Measurements from ENCODE around the gene C11orf21. TPM values are rescaled to one million over a fixed set of nuclear protein-coding genes. Genes with fewer than 3 reads are reported as not detected.

Gene C11orf21
- total and polyA plus RNA-seq, 9 of the 15 experiments (the other 6 are each of a cell fraction or from before 2014, with no cell fraction given), result 0.10 to 2.6 (median 2.0) TPM

GRCh38 chr11:2265854-2266585 lies 35.7 kb downstream of the C11orf21 start:
- in situ Hi-C loops (cut with MboI) (no loop called here), intact Hi-C loops (cut with micrococcal nuclease) (no loop called here)
- ATAC-seq (no peak), FAIRE-seq (no peak), DNase-seq (ENCODE audit: extremely low read depth in 1 of 4, low spot score in 3 of 4) (peak in 1 of 4 experiments; percentile 7)
- Histone ChIP-seq H3K9ac (ENCODE audit: insufficient read depth in 1 of 2, low read depth in 2 of 2, low read length in 2 of 2) (peak overlapping the region in 1 of 2 experiments; percentile 45; a peak in 1 of 4 replicates), H3K4me3 (no peak overlapping the region), H3K9me3 (replicated peaks; ENCODE audit: control insufficient read depth, insufficient read depth, low read depth, low read length) (no peaks in the 10 kb centered on the region), H3K36me3 (ENCODE audit: control insufficient read depth, insufficient read depth, low read length) (no peaks in the 10 kb centered on the region), H4K20me1 (replicated peaks; ENCODE audit: control insufficient read depth, insufficient read depth, low read length) (0 out of 2 replicates have a peak, but pooled peaks cover 6% of the 10 kb centered on the region), H3K4me2 (ENCODE audit: insufficient read depth, low read length) (no peak overlapping the region; the same call in 1 of the 2 replicates), H3K4me1 (replicated peaks in 1 of 2; ENCODE audit: control insufficient read depth in 2 of 2, insufficient read depth in 2 of 2, low read length in 2 of 2) (peaks cover 8 to 60% of the 10 kb centered on the region in 2 experiments; a peak in 4 of 5 replicates), H3K27me3 (ENCODE audit: control insufficient read depth in 2 of 2, insufficient read depth in 2 of 2, low read length in 2 of 2) (peaks cover 7 to 83% of the 10 kb centered on the region in 2 experiments; a peak in 3 of 5 replicates), H3K79me2 (ENCODE audit: control insufficient read depth, insufficient read depth, low read length) (no peaks in the 10 kb centered on the region), H3K27ac (ENCODE audit: extremely low read depth, low read depth, low read length) (no peak overlapping the region), H3K9me1 (ENCODE audit: control insufficient read depth, insufficient read depth, low read length) (no peaks in the 10 kb centered on the region), H2AFZ (ENCODE audit: low read depth, low read length) (no peak overlapping the region)
- POLR2A ChIA-PET, result no interaction called here
- CTCF ChIA-PET (ENCODE audit: low intra/inter-chr PET ratio), result no interaction called here
- no TSS peak for BruUV-seq (replicated peaks)
- 19% methylated on average over 21 of the region's 24 CpGs for WGBS (ENCODE audit: insufficient coverage, low coverage, missing lambda C conversion rate)
- TF ChIP-seq DACH1 (IDR thresholded peaks at IDR 0.05; ENCODE audit: partially characterized antibody) (no peak), HMG20A (CRISPR knock-in tag; conservative IDR thresholded peaks at IDR 0.05) (no peak), STAT6 (CRISPR knock-in tag; IDR thresholded peaks at IDR 0.05) (no peak), NFXL1 (CRISPR knock-in tag; IDR thresholded peaks at IDR 0.05) (no peak), ZBTB11 (CRISPR knock-in tag; IDR thresholded peaks at IDR 0.05) (no peak)
- TF ChIP-seq, protein P1, sequence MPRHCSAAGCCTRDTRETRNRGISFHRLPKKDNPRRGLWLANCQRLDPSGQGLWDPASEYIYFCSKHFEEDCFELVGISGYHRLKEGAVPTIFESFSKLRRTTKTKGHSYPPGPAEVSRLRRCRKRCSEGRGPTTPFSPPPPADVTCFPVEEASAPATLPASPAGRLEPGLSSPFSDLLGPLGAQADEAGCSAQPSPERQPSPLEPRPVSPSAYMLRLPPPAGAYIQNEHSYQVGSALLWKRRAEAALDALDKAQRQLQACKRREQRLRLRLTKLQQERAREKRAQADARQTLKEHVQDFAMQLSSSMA (CRISPR knock-in tag; IDR thresholded peaks at IDR 0.05), result no peak

All from K562 (cell line).